Activated CD8-positive, alpha-beta memory T cell treated with anti-CD3 and anti-CD28 coated beads for 24 hours (primary cell): ENCODE results near the gene CYBRD1.

Experiments used
- DNase-seq: peaks from one replicate; pipeline ENCODE4 v3.0.0-alpha.2; 2020

CYBRD1 gene

GRCh38 chr2:171557363-171557762, 35.1 kb downstream of the CYBRD1 start:
- no peak for DNase-seq

GRCh38 chr2:171563301-171563700, 41.0 kb downstream of the CYBRD1 start:
- DNase-seq: no peak

- no peak for DNase-seq
These were observed 42.2 kb downstream of the CYBRD1 start for GRCh38 chr2:171564463-171564862.

- DNase-seq: no peak
These were observed 43.8 kb downstream of the CYBRD1 start for GRCh38 chr2:171566057-171566456.

- no peak for DNase-seq
These were observed 44.5 kb downstream of the CYBRD1 start for GRCh38 chr2:171566753-171567152.

GRCh38 chr2:171568089-171568488, 45.8 kb downstream of the CYBRD1 start:
- no peak for DNase-seq

- no peak for DNase-seq
These were observed 49.4 kb downstream of the CYBRD1 start for GRCh38 chr2:171571721-171572120.

- DNase-seq: peak; percentile 94
These were observed 52.0 kb downstream of the CYBRD1 start for GRCh38 chr2:171574149-171574795.

- no peak for DNase-seq
These were observed 53.3 kb downstream of the CYBRD1 start for GRCh38 chr2:171575606-171576005.

- no peak for DNase-seq
These were observed 56.0 kb downstream of the CYBRD1 start for GRCh38 chr2:171578127-171578803.

- DNase-seq: no peak
These were observed 57.2 kb downstream of the CYBRD1 start for GRCh38 chr2:171579481-171579880.

- no peak for DNase-seq
These were observed 61.3 kb downstream of the CYBRD1 start for GRCh38 chr2:171583566-171583965.

GRCh38 chr2:171584001-171584400, 61.7 kb downstream of the CYBRD1 start:
- DNase-seq: no peak

GRCh38 chr2:171587132-171587531, 64.9 kb downstream of the CYBRD1 start:
- DNase-seq: no peak

GRCh38 chr2:171587567-171587966, 65.3 kb downstream of the CYBRD1 start:
- no peak for DNase-seq

GRCh38 chr2:171590116-171590515, 67.8 kb downstream of the CYBRD1 start:
- DNase-seq: no peak

GRCh38 chr2:171592036-171592555, 69.8 kb downstream of the CYBRD1 start:
- peak; percentile 5 for DNase-seq

GRCh38 chr2:171595456-171595855, 73.2 kb downstream of the CYBRD1 start:
- DNase-seq: no peak

GRCh38 chr2:171595896-171596295, 73.6 kb downstream of the CYBRD1 start:
- no peak for DNase-seq

- no peak for DNase-seq
These were observed 76.5 kb downstream of the CYBRD1 start for GRCh38 chr2:171598713-171599319.

- DNase-seq: no peak
These were observed 77.9 kb downstream of the CYBRD1 start for GRCh38 chr2:171600126-171600525.

GRCh38 chr2:171602352-171602751, 80.1 kb downstream of the CYBRD1 start:
- DNase-seq: no peak
